SU-DHL-6 (cell line): ENCODE data around the gene CACUL1.

Experiments
- H2AFZ ChIP-seq: fragments of 200-600 bp; sonication (generic); 2 replicates; pipeline ENCODE4 v1.6.1; 2014; ENCODE audit warnings: low read depth, mild to moderate bottlenecking, moderate library complexity, mixed read lengths, antibody characterized with exemption, low read length; ENCODE audit not compliant: severe bottlenecking
- H3F3A ChIP-seq: fragments of 200-600 bp; shearing (Covaris generic); 2 replicates; pipeline ENCODE4 v1.6.0; 2016; ENCODE audit warnings: antibody characterized with exemption, mild to moderate bottlenecking; ENCODE audit not compliant: insufficient read depth
- H3K27ac ChIP-seq: fragments of 200-600 bp; sonication (generic); 2 replicates; pipeline ENCODE4 v1.5.1; 2016; ENCODE audit warnings: low read depth, mild to moderate bottlenecking, low read length, moderate library complexity, mixed read lengths
- H3K27me3 ChIP-seq: fragments of 200-600 bp; sonication (generic), shearing (Covaris generic); 2 replicates; pipeline ENCODE4 v1.6.0; 2014; ENCODE audit warnings: mild to moderate bottlenecking, low read length
- H3K36me3 ChIP-seq: fragments of 200-600 bp; sonication (generic); 2 replicates; pipeline ENCODE4 v1.6.1; 2014; ENCODE audit warnings: mild to moderate bottlenecking, low read length, mixed read lengths
- H3K4me2 ChIP-seq: fragments of 300-600, 200-600 bp; shearing (Covaris generic), sonication (generic); 2 replicates; pipeline ENCODE4 v1.6.0; 2014; ENCODE audit warnings: low read length, low read depth, mild to moderate bottlenecking; ENCODE audit not compliant: poor library complexity, severe bottlenecking
- H3K4me3 ChIP-seq: fragments of 200-600 bp; sonication (generic); 2 replicates; pipeline ENCODE4 v1.5.1; 2014; ENCODE audit warnings: antibody characterized with exemption, low read length, mild to moderate bottlenecking, mixed read lengths; ENCODE audit not compliant: insufficient read depth, poor library complexity, severe bottlenecking
- H3K79me2 ChIP-seq: fragments of 200-600 bp; sonication (generic); 2 replicates; pipeline ENCODE4 v1.6.1; 2014; ENCODE audit warnings: mild to moderate bottlenecking, low read length, moderate library complexity; ENCODE audit not compliant: insufficient read depth
- H3K9ac ChIP-seq: fragments of 200-600 bp; sonication (generic); 2 replicates; pipeline ENCODE4 v1.7.0; 2014; ENCODE audit warnings: mild to moderate bottlenecking, low read length
- H3K9me2 ChIP-seq: fragments of 200-600 bp; sonication (generic); replicated peaks from 2 replicates; pipeline ENCODE4 v1.6.1; 2014; ENCODE audit warnings: low read length; ENCODE audit not compliant: insufficient read depth
- H3K9me3 ChIP-seq: fragments of 200-600 bp; sonication (generic); 2 replicates; pipeline ENCODE4 v1.6.1; 2014; ENCODE audit warnings: low read length, mixed read lengths; ENCODE audit not compliant: insufficient read depth
- H4K20me1 ChIP-seq: fragments of 200-600 bp; sonication (generic); 2 replicates; pipeline ENCODE4 v1.6.1; 2014; ENCODE audit warnings: low read depth, mild to moderate bottlenecking, antibody characterized with exemption, low read length, moderate library complexity, mixed read lengths
- EZH2phosphoT487 ChIP-seq: fragments of 200-600 bp; sonication (generic), shearing (Covaris generic); conservative IDR thresholded peaks from 2 replicates; pipeline ENCODE4 v1.6.1; 2018; ENCODE audit warnings: mild to moderate bottlenecking, antibody characterized with exemption, low read length, moderate library complexity, mixed read lengths
- TF ChIP-seq, protein P1 (sequence below): fragments of 200-600 bp; sonication (generic); IDR thresholded peaks from one replicate; pipeline ENCODE4 v1.5.1; 2017; ENCODE audit warnings: antibody characterized with exemption, mild to moderate bottlenecking, low read length, moderate library complexity; ENCODE audit not compliant: insufficient read depth, poor library complexity, severe bottlenecking

CACUL1 gene

DNA sequence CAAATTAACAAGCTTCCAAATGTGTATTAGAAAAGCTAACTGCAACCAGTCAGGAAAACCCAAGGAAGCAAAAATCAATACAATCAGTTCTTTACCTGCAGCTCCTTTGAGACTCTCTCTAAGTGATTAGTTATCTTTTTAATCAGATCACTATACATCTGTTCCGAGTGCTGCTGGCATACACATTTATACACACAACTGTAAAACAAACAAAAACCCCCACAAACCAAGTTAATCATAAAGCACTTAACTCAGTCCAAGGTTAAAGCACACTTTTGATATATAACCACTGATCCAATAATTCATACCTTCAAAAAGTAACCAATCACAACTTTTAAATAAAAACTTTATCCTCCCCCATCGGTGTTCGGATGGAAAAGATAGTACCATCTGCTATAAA is 25.6 kb downstream of the CACUL1 start:
- no peak overlapping the region for H3K4me3 ChIP-seq

DNA sequence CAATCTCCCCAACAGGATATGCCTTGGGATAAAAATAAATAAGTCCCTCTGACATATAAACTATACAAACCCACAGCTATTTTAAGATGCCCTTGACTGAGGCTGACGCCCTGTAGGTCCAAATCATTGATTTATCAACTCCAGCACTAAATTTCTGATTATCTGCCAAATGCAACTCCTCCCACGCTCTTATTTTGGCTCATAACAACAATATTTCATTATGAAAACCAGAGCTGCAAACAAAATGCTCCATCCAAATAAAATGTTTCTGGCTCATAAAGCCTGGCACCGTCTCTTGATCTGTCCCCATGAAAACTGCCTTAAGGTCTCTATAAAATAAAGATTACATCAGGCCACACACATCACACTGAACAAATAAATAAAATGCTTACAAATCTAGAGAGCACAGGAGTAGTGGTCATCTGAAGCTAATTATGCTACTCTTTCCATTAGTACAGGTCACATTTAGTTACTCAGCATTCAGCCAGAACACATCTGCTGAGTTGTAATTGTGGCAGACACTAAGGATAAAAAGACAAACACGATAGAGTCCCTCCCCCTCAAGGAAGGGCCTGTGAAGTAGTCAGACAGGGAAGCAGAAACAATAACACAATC is 28.8 kb downstream of the CACUL1 start:
- Histone ChIP-seq H3F3A (peaks cover 19% of the 10 kb centered on the region), H3K27ac (no peak overlapping the region), H4K20me1 (peaks cover 3% of the 10 kb centered on the region; the same call in 1 of the 2 replicates), H2AFZ (no peak overlapping the region), H3K4me3 (no peak overlapping the region), H3K9ac (no peak overlapping the region), H3K9me3 (no peaks in the 10 kb centered on the region), H3K27me3 (no peaks in the 10 kb centered on the region), H3K79me2 (peaks cover 7% of the 10 kb centered on the region; the same call in 1 of the 2 replicates), H3K36me3 (no peaks in the 10 kb centered on the region), H3K9me2 (no peaks in the 10 kb centered on the region), H3K4me2 (no peak overlapping the region)
- no peak for TF ChIP-seq EZH2phosphoT487
- TF ChIP-seq, protein P1, sequence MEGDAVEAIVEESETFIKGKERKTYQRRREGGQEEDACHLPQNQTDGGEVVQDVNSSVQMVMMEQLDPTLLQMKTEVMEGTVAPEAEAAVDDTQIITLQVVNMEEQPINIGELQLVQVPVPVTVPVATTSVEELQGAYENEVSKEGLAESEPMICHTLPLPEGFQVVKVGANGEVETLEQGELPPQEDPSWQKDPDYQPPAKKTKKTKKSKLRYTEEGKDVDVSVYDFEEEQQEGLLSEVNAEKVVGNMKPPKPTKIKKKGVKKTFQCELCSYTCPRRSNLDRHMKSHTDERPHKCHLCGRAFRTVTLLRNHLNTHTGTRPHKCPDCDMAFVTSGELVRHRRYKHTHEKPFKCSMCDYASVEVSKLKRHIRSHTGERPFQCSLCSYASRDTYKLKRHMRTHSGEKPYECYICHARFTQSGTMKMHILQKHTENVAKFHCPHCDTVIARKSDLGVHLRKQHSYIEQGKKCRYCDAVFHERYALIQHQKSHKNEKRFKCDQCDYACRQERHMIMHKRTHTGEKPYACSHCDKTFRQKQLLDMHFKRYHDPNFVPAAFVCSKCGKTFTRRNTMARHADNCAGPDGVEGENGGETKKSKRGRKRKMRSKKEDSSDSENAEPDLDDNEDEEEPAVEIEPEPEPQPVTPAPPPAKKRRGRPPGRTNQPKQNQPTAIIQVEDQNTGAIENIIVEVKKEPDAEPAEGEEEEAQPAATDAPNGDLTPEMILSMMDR: no peak

More for the DNA sequence above, 25.6 kb downstream of the CACUL1 start:
- Histone ChIP-seq H3K36me3 (no peaks in the 10 kb centered on the region), H3K4me2 (peak overlapping the region; percentile 34), H3K9me3 (no peaks in the 10 kb centered on the region), H4K20me1 (0 out of 2 replicates have a peak, but pooled peaks cover 3% of the 10 kb centered on the region), H3F3A (peaks cover 4% of the 10 kb centered on the region; the same call in 1 of the 2 replicates), H3K27me3 (no peaks in the 10 kb centered on the region), H2AFZ (no peak overlapping the region), H3K79me2 (peaks cover 19% of the 10 kb centered on the region; the same call in 1 of the 2 replicates), H3K9me2 (no peaks in the 10 kb centered on the region), H3K27ac (peak overlapping the region; percentile 42), H3K9ac (no peak overlapping the region)
- no peak for TF ChIP-seq EZH2phosphoT487
- TF ChIP-seq, protein P1: no peak

DNA sequence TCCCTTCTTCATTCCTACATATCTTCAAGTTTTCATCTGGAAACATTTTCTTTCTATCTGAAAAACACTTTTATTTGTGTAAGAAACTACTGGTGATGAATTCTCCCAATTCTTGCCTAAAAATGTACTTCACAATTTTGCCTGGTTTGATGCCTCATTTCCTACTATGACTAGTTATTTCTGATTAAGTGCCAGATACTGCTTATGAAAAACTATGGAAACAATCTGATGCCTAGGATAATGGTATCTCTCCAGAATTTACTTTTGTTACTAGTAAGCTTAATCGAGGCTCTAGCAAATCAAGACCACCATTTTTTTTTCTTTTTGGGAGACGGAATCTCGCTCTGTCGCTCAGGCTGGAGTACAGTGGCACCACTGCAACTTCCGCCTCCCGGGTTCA is 31.3 kb downstream of the CACUL1 start:
- no peak for TF ChIP-seq EZH2phosphoT487
- TF ChIP-seq, protein P1: no peak
- H3K27ac ChIP-seq: no peak overlapping the region
- H3K9me2 ChIP-seq: no peaks in the 10 kb centered on the region
- peaks cover 16% of the 10 kb centered on the region for H3F3A ChIP-seq
- no peak overlapping the region for H3K9ac ChIP-seq
- H3K4me2 ChIP-seq: no peak overlapping the region
- no peak overlapping the region for H2AFZ ChIP-seq
- H4K20me1 ChIP-seq: no peaks in the 10 kb centered on the region; the same call in 1 of the 2 replicates
- H3K4me3 ChIP-seq: no peak overlapping the region
- H3K36me3 ChIP-seq: no peaks in the 10 kb centered on the region
- no peaks in the 10 kb centered on the region for H3K9me3 ChIP-seq
- H3K79me2 ChIP-seq: no peaks in the 10 kb centered on the region
- no peaks in the 10 kb centered on the region for H3K27me3 ChIP-seq
